Thyroid gland (tissue), 4 donors: ENCODE measurements around the gene TFAP2D.

Source experiments
- CTCF ChIP-seq, 6 experiments: fragments of 200-600 bp in 3 of 6; fragments of 450-650 bp in 3 of 6; sonication (generic) in 3 of 6; IDR thresholded peaks; one replicate each; pipeline ENCODE4 v1.5.1; 2016 to 2019; ENCODE audit warnings: antibody characterized with exemption in 6 of 6, mild to moderate bottlenecking in 2 of 6, inconsistent platforms in 1 of 6, moderate library complexity in 1 of 6
- POLR2A ChIP-seq, 2 donors: fragments of 450-650 bp; IDR thresholded peaks; one replicate each; pipeline ENCODE4 v1.6.1; 2017; ENCODE audit warnings: antibody characterized with exemption in 2 of 2, mild to moderate bottlenecking in 2 of 2, moderate library complexity in 1 of 2

GRCh38 chr6:50820869-50821264, 107.5 kb downstream of the TFAP2D start:
- TF ChIP-seq CTCF (IDR thresholded peaks at IDR 0.05) (no peak), POLR2A (IDR thresholded peaks at IDR 0.05) (no peak)
